ENCODE data around the gene ARHGAP6.
"Not testable (repeated sequence)": the region's sequence is repeated elsewhere in the genome, so short reads cannot be mapped to it uniquely, and the experiment has no call there.

Gene ARHGAP6

GRCh38 chrX:11641349-11642065, 24.2 kb downstream of the ARHGAP6 start:
- DNase-seq (ENCODE audit: low read depth): no peak

GRCh38 chrX:11640089-11640488, 25.6 kb downstream of the ARHGAP6 start:
- no peak for DNase-seq (ENCODE audit: low read depth)

- no peak for DNase-seq (ENCODE audit: low read depth)
Measured at GRCh38 chrX:11632732-11633131, 33.0 kb downstream of the ARHGAP6 start.

GRCh38 chrX:11629593-11630211, 36.0 kb downstream of the ARHGAP6 start:
- no peak for DNase-seq (ENCODE audit: low read depth)

- no peak for DNase-seq (ENCODE audit: low read depth)
Measured at GRCh38 chrX:11628399-11628798, 37.3 kb downstream of the ARHGAP6 start.

GRCh38 chrX:11626351-11626750, 39.4 kb downstream of the ARHGAP6 start:
- no peak for DNase-seq (ENCODE audit: low read depth)

- no peak for DNase-seq (ENCODE audit: low read depth)
Measured at GRCh38 chrX:11619441-11619840, 46.3 kb downstream of the ARHGAP6 start.

GRCh38 chrX:11614253-11614652, 51.5 kb downstream of the ARHGAP6 start:
- DNase-seq (ENCODE audit: low read depth): not testable (repeated sequence)

GRCh38 chrX:11611965-11612364, 53.8 kb downstream of the ARHGAP6 start:
- no peak for DNase-seq (ENCODE audit: low read depth)

- DNase-seq (ENCODE audit: low read depth): no peak
Measured at GRCh38 chrX:11611161-11611560, 54.6 kb downstream of the ARHGAP6 start.

- DNase-seq (ENCODE audit: low read depth): no peak
Measured at GRCh38 chrX:11609109-11609508, 56.6 kb downstream of the ARHGAP6 start.

- no peak for DNase-seq (ENCODE audit: low read depth)
Measured at GRCh38 chrX:11606408-11606807, 59.3 kb downstream of the ARHGAP6 start.

- no peak for DNase-seq (ENCODE audit: low read depth)
Measured at GRCh38 chrX:11600578-11600977, 65.1 kb downstream of the ARHGAP6 start.

GRCh38 chrX:11597479-11597878, 68.2 kb downstream of the ARHGAP6 start:
- no peak for DNase-seq (ENCODE audit: low read depth)

GRCh38 chrX:11591723-11592346, 73.9 kb downstream of the ARHGAP6 start:
- no peak for DNase-seq (ENCODE audit: low read depth)

GRCh38 chrX:11589641-11590040, 76.1 kb downstream of the ARHGAP6 start:
- DNase-seq (ENCODE audit: low read depth): no peak

GRCh38 chrX:11588097-11588496, 77.6 kb downstream of the ARHGAP6 start:
- no peak for DNase-seq (ENCODE audit: low read depth)

- DNase-seq (ENCODE audit: low read depth): no peak
Measured at GRCh38 chrX:11585174-11585573, 80.5 kb downstream of the ARHGAP6 start.

- no peak for DNase-seq (ENCODE audit: low read depth)
Measured at GRCh38 chrX:11580789-11581188, 84.9 kb downstream of the ARHGAP6 start.

- no peak for DNase-seq (ENCODE audit: low read depth)
Measured at GRCh38 chrX:11579636-11580600, 85.8 kb downstream of the ARHGAP6 start.

- not testable (repeated sequence) for DNase-seq (ENCODE audit: low read depth)
Measured at GRCh38 chrX:11578301-11578700, 87.4 kb downstream of the ARHGAP6 start.

GRCh38 chrX:11577603-11578002, 88.1 kb downstream of the ARHGAP6 start:
- DNase-seq (ENCODE audit: low read depth): no peak

All from activated T-helper 1 cell treated with Interleukin-2 at 50 U/mL for 16 hours (primary cell).